Fibroblast of lung (primary cell): ENCODE results near the gene GABBR2. TPM values are rescaled to one million over a fixed set of nuclear protein-coding genes. Genes with fewer than 3 reads are reported as not detected.

Source experiments
- DNase-seq, 2 donors: peaks; one replicate each; pipeline versions ENCODE4 v3.0.0 to v3.0.0-alpha.2; 2010; ENCODE audit warnings: low read depth in 2 of 2
- H2AFZ ChIP-seq: 2 replicates; pipeline ENCODE4 v1.5.1; 2012; ENCODE audit warnings: low read length, control low read depth, inconsistent platforms
- H3K27ac ChIP-seq: 2 replicates; pipeline ENCODE4 v1.5.1; 2011; ENCODE audit warnings: low read length, control low read depth; ENCODE audit not compliant: insufficient read depth
- H3K27me3 ChIP-seq: 2 replicates; pipeline ENCODE4 v1.5.1; 2011; ENCODE audit warnings: mild to moderate bottlenecking, low read length; ENCODE audit not compliant: control insufficient read depth, insufficient read depth
- H3K36me3 ChIP-seq: 2 replicates; pipeline ENCODE4 v1.5.1; 2011; ENCODE audit warnings: low read length; ENCODE audit not compliant: control insufficient read depth, insufficient read depth
- H3K4me1 ChIP-seq: 2 replicates; pipeline ENCODE4 v1.5.1; 2011; ENCODE audit warnings: low read length; ENCODE audit not compliant: control insufficient read depth, insufficient read depth; ENCODE audit errors: extremely low read depth
- H3K4me2 ChIP-seq: 2 replicates; pipeline ENCODE4 v1.5.1; 2011; ENCODE audit warnings: low read length, control low read depth; ENCODE audit not compliant: insufficient read depth; ENCODE audit errors: extremely low read depth
- H3K4me3 ChIP-seq, 4 experiments: fragments of 200-600 bp in 1 of 4; sonication (generic) in 1 of 4; replicated peaks in 1 of 4; 2 replicates each; pipeline ENCODE4 v1.5.1; 2011 to 2016; ENCODE audit warnings: low read length in 4 of 4, low read depth in 3 of 4, mild to moderate bottlenecking in 3 of 4, control low read depth in 2 of 4, inconsistent platforms in 1 of 4, mixed read lengths in 1 of 4; ENCODE audit not compliant: insufficient read depth in 1 of 4; ENCODE audit errors: control extremely low read depth in 1 of 4
- H3K79me2 ChIP-seq: 2 replicates; pipeline ENCODE4 v1.5.1; 2012; ENCODE audit warnings: mild to moderate bottlenecking, low read length, inconsistent platforms; ENCODE audit not compliant: control insufficient read depth, insufficient read depth
- H3K9ac ChIP-seq: 2 replicates; pipeline ENCODE4 v1.5.1; 2011; ENCODE audit warnings: mild to moderate bottlenecking, low read length, control low read depth; ENCODE audit not compliant: insufficient read depth
- H3K9me3 ChIP-seq: 2 replicates; pipeline ENCODE4 v1.5.1; 2012; ENCODE audit warnings: low read depth, low read length; ENCODE audit not compliant: control insufficient read depth, insufficient read depth
- H4K20me1 ChIP-seq: 2 replicates; pipeline ENCODE4 v1.5.1; 2011; ENCODE audit warnings: low read length; ENCODE audit not compliant: control insufficient read depth, insufficient read depth; ENCODE audit errors: extremely low read depth
- CTCF ChIP-seq, 2 donors: IDR thresholded peaks in 1 of 2; conservative IDR thresholded peaks in 1 of 2; 1 replicate in 1 of 2; 2 replicates in 1 of 2; pipeline ENCODE4 v1.5.1; 2011 to 2012; ENCODE audit warnings: low read length in 2 of 2, control low read depth in 1 of 2, inconsistent platforms in 1 of 2, low read depth in 1 of 2, mild to moderate bottlenecking in 1 of 2
- EZH2 ChIP-seq: IDR thresholded peaks from 2 replicates; pipeline ENCODE4 v1.5.1; 2012; ENCODE audit warnings: low read length, control low read depth, mild to moderate bottlenecking; ENCODE audit errors: missing control alignments
- polyA plus RNA-seq, 2 donors: library from polyadenylated mRNA; depleted of rRNA in 1 of 2; stranded (reverse) in 1 of 2; unstranded in 1 of 2; fragments of >200 nt; gene quantifications; 2 replicates each; pipeline ENCODE4 v1.2.1, GENCODE V29; 2011 to 2012; ENCODE audit warnings: missing spikeins in 1 of 2
- total RNA-seq: library from RNA; depleted of rRNA; stranded (reverse); fragments of >200 nt; gene quantifications from 2 replicates; pipeline ENCODE4 v1.2.1, GENCODE V29; 2014

The GABBR2 gene
- total and polyA plus RNA-seq, 2 donors (not counting 1 experiment from before 2014, with no cell fraction given), result 0.32 to 0.33 TPM

GRCh38 chr9:98318041-98318790, 390.5 kb downstream of the GABBR2 start:
- no peaks in the 10 kb centered on the region for H3K79me2 ChIP-seq
- H3K27me3 ChIP-seq, result no peaks in the 10 kb centered on the region
- H3K4me3 ChIP-seq, result no peak overlapping the region
- H3K4me1 ChIP-seq, result peaks cover 2% of the 10 kb centered on the region
- no peak for DNase-seq
- H3K36me3 ChIP-seq, result no peaks in the 10 kb centered on the region
- no peak overlapping the region for H3K4me2 ChIP-seq
- no peak overlapping the region for H3K9ac ChIP-seq
- no peaks in the 10 kb centered on the region for H3K9me3 ChIP-seq
- H4K20me1 ChIP-seq, result no peaks in the 10 kb centered on the region
- no peak for TF ChIP-seq EZH2
- TF ChIP-seq CTCF (conservative IDR thresholded peaks at IDR 0.05 in 1 of 2, IDR thresholded peaks at IDR 0.05 in 1 of 2; ENCODE audit: low read depth in 1 of 2, low read length in 2 of 2), result no peak
- no peak overlapping the region for H3K27ac ChIP-seq
- H2AFZ ChIP-seq, result no peak overlapping the region

GRCh38 chr9:98317134-98317857, 391.4 kb downstream of the GABBR2 start:
- Histone ChIP-seq H3K79me2 (no peaks in the 10 kb centered on the region), H3K4me3 (no peak overlapping the region), H3K36me3 (no peaks in the 10 kb centered on the region), H3K27ac (no peak overlapping the region), H3K9me3 (no peaks in the 10 kb centered on the region), H3K4me1 (peaks cover 2% of the 10 kb centered on the region), H2AFZ (no peak overlapping the region), H3K27me3 (no peaks in the 10 kb centered on the region), H4K20me1 (no peaks in the 10 kb centered on the region), H3K4me2 (no peak overlapping the region), H3K9ac (no peak overlapping the region)
- DNase-seq, result peak; percentile 49 to 73
- no peak for TF ChIP-seq CTCF (conservative IDR thresholded peaks at IDR 0.05 in 1 of 2, IDR thresholded peaks at IDR 0.05 in 1 of 2; ENCODE audit: low read depth in 1 of 2, low read length in 2 of 2)
- TF ChIP-seq EZH2, result no peak

GRCh38 chr9:98316445-98317133, 392.1 kb downstream of the GABBR2 start:
- Histone ChIP-seq H3K9ac (no peak overlapping the region), H3K36me3 (no peaks in the 10 kb centered on the region), H3K4me1 (peaks cover 2% of the 10 kb centered on the region), H3K79me2 (no peaks in the 10 kb centered on the region), H3K9me3 (no peaks in the 10 kb centered on the region), H3K27me3 (no peaks in the 10 kb centered on the region), H2AFZ (no peak overlapping the region), H3K4me2 (no peak overlapping the region), H3K27ac (no peak overlapping the region), H4K20me1 (no peaks in the 10 kb centered on the region), H3K4me3 (no peak overlapping the region)
- no peak for TF ChIP-seq CTCF (conservative IDR thresholded peaks at IDR 0.05 in 1 of 2, IDR thresholded peaks at IDR 0.05 in 1 of 2; ENCODE audit: low read depth in 1 of 2, low read length in 2 of 2)
- TF ChIP-seq EZH2, result no peak
- DNase-seq, result no peak
